Gastrocnemius medialis (tissue), 4 donors: Measurements from ENCODE around the gene LENG1. TPM values are rescaled to one million over a fixed set of nuclear protein-coding genes. Genes with fewer than 3 reads are reported as not detected.

Source experiments
- ATAC-seq, 2 donors: fragments of 150-250 bp; one replicate each; pipeline ENCODE4 v1.9.1; 2016
- DNase-seq, 2 donors: peaks; one replicate each; pipeline ENCODE4 v3.0.0-alpha.2; 2019
- H3K27ac ChIP-seq, 4 donors: fragments of 200-600 bp; sonication (generic); 1 replicate in 1 of 4; 2 replicates in 3 of 4; pipeline ENCODE4 v1.5.1; 2016 to 2018; ENCODE audit warnings: mild to moderate bottlenecking in 2 of 4, moderate library complexity in 1 of 4
- H3K27me3 ChIP-seq, 3 donors: fragments of 200-600 bp; sonication (generic) in 2 of 3; 1 replicate in 1 of 3; 2 replicates in 2 of 3; pipeline versions ENCODE4 v1.5.1 to v1.6.0; 2016 to 2019; ENCODE audit warnings: mild to moderate bottlenecking in 1 of 3, moderate library complexity in 1 of 3
- H3K36me3 ChIP-seq, 2 donors: fragments of 200-600 bp; sonication (generic) in 1 of 2; one replicate each; pipeline ENCODE4 v1.5.1; 2017 to 2018
- H3K4me1 ChIP-seq, 2 donors: fragments of 200-600 bp; sonication (generic) in 1 of 2; one replicate each; pipeline ENCODE4 v1.5.1; 2016 to 2017; ENCODE audit warnings: mild to moderate bottlenecking in 2 of 2
- H3K4me3 ChIP-seq, 4 donors: fragments of 200-600 bp; sonication (generic) in 3 of 4; 1 replicate in 1 of 4; 2 replicates in 3 of 4; pipeline ENCODE4 v1.5.1; 2016 to 2019; ENCODE audit warnings: mild to moderate bottlenecking in 2 of 4
- H3K9me3 ChIP-seq, 3 donors: fragments of 200-600 bp; sonication (generic) in 2 of 3; 1 replicate in 1 of 3; 2 replicates in 2 of 3; pipeline ENCODE4 v1.5.1; 2016 to 2019
- CTCF ChIP-seq, 5 experiments: fragments of 450-650 bp in 3 of 5; fragments of 200-600 bp in 2 of 5; sonication (generic) in 2 of 5; IDR thresholded peaks in 4 of 5; conservative IDR thresholded peaks in 1 of 5; 1 replicate in 4 of 5; 2 replicates in 1 of 5; pipeline ENCODE4 v1.5.1; 2016 to 2019; ENCODE audit warnings: antibody characterized with exemption in 5 of 5, mild to moderate bottlenecking in 3 of 5, moderate library complexity in 3 of 5
- POLR2A ChIP-seq, 2 donors: fragments of 450-650 bp; IDR thresholded peaks; one replicate each; pipeline ENCODE4 v1.6.1; 2017; ENCODE audit warnings: antibody characterized with exemption in 2 of 2, mild to moderate bottlenecking in 2 of 2, moderate library complexity in 2 of 2
- in situ Hi-C, 4 donors: fragments of 200-750 bp; cut with MboI; loops; one replicate each; pipeline versions ENCODE4 v1.15.0 to v1.8.0; 2017; ENCODE audit warnings: low sequenced_read_pairs in 4 of 4
- intact Hi-C: fragments of 100-400 bp; cut with DNase I; formaldehyde crosslinking; loops from one replicate; pipeline ENCODE4 v1.15.1; 2023; ENCODE audit warnings: low total_unique reads
- total RNA-seq, 4 donors: library from RNA; depleted of rRNA; stranded (reverse); fragments of >200 nt; gene quantifications; one replicate each; pipeline versions ENCODE4 v1.1.0 to v1.2.3, GENCODE V29; 2016

The LENG1 gene
- total RNA-seq, 4 donors from 2014 or later, result 6.5 to 14.2 (median 11.9) TPM

DNA sequence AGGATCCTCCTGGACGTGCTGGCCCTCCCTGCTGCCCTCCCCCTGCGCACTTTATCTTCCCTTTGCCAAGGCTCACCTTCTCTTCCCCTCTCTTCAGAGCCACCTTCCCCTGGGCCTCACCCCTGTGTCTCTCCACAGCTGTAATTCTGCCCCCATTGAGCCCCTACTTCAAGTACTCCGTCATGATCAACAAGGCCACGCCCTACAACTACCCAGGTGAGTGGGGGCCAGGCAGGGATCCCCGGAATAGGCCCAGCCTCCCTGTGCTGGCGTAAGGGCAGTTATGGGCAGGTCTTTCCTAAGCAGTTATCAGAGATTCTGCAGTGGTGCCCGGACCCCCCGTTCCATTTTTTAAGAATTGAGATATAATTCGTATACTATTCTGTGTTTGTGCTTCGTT is 53.7 kb downstream of the LENG1 start:
- TF ChIP-seq POLR2A (IDR thresholded peaks at IDR 0.05) (no peak), CTCF (IDR thresholded peaks at IDR 0.05 in 4 of 5, conservative IDR thresholded peaks at IDR 0.05 in 1 of 5) (no peak)
- Histone ChIP-seq H3K36me3 (peaks cover 0 to 47% of the 10 kb centered on the region in 2 donors), H3K27me3 (no peaks in the 10 kb centered on the region), H3K27ac (no peak overlapping the region), H3K4me1 (peaks cover 10% of the 10 kb centered on the region in 2 donors), H3K9me3 (no peaks in the 10 kb centered on the region), H3K4me3 (no peak overlapping the region)
- ATAC-seq, result no peak
- no peak for DNase-seq
- intact Hi-C loops (no loop called here), in situ Hi-C loops (loop anchor here in 1 of 4 donors (25.0 kb wide), 1 partner anchor 1007 kb away; the partner anchor contains the start of gene PPP1R12C)

Other genes with a start within 250 kb of the LENG1 start
- gene CACNG8, start 196.8 kb downstream of the LENG1 start, total RNA-seq, result under 1 TPM; 0.02 to 0.10 (median 0.05) TPM
- gene CACNG6, start 168.1 kb downstream of the LENG1 start, total RNA-seq, result 10 to 100 TPM; 25.2 to 50.3 (median 31.0) TPM
- gene VSTM1, start 95.8 kb downstream of the LENG1 start, total RNA-seq, result not detected
- gene TARM1, start 78.4 kb downstream of the LENG1 start, total RNA-seq, result not detected
- 1 to 10 TPM in 1 of 4 donors, under 1 TPM in 2, not detected in 1; 0.29 to 3.0 (median 0.69) TPM for gene OSCAR, start 58.9 kb downstream of the LENG1 start, total RNA-seq
- gene NDUFA3, start 56.9 kb downstream of the LENG1 start, total RNA-seq, result 10 to 100 TPM; 29.5 to 84.9 (median 60.6) TPM
- gene TFPT, start 44.1 kb downstream of the LENG1 start, total RNA-seq, result 10 to 100 TPM in 3 of 4 donors, 1 to 10 TPM in 1; 7.5 to 18.1 (median 17.5) TPM
- 10 to 100 TPM; 26.6 to 39.4 (median 37.2) TPM for gene PRPF31, start 44.0 kb downstream of the LENG1 start, total RNA-seq
- gene CNOT3, start 22.0 kb downstream of the LENG1 start, total RNA-seq, result 10 to 100 TPM in 2 of 4 donors, 1 to 10 TPM in 2; 5.1 to 14.0 (median 10.2) TPM
- 1 to 10 TPM in 1 of 4 donors, under 1 TPM in 1, not detected in 2; 0.87 to 1.6 TPM for gene TMC4, start 13.4 kb upstream of the LENG1 start, total RNA-seq
- gene MBOAT7, start 29.9 kb upstream of the LENG1 start, total RNA-seq, result 10 to 100 TPM; 11.6 to 36.4 (median 19.3) TPM
- 10 to 100 TPM; 40.9 to 48.9 (median 43.9) TPM for gene TSEN34, start 31.6 kb upstream of the LENG1 start, total RNA-seq
- gene RPS9, start 41.1 kb upstream of the LENG1 start, total RNA-seq, result 1,000 to 10,000 TPM; 1,002 to 1,381 (median 1,253) TPM
- gene LILRB3, start 63.3 kb upstream of the LENG1 start, total RNA-seq, result 1 to 10 TPM in 2 of 4 donors, under 1 TPM in 1, not detected in 1; 0.51 to 7.1 (median 3.6) TPM
- 1 to 10 TPM in 1 of 4 donors, under 1 TPM in 2, not detected in 1; 0.19 to 1.1 (median 0.52) TPM for gene LILRA6, start 83.1 kb upstream of the LENG1 start, total RNA-seq
- 1 to 10 TPM in 3 of 4 donors, under 1 TPM in 1; 0.70 to 5.9 (median 3.3) TPM for gene LILRB5, start 97.6 kb upstream of the LENG1 start, total RNA-seq
- 1 to 10 TPM in 3 of 4 donors, under 1 TPM in 1; 0.61 to 1.3 (median 1.2) TPM for gene LILRB2, start 121.4 kb upstream of the LENG1 start, total RNA-seq
- 1 to 10 TPM in 2 of 4 donors, under 1 TPM in 1, not detected in 1; 0.98 to 2.4 (median 1.1) TPM for gene LILRA5, start 153.4 kb upstream of the LENG1 start, total RNA-seq
- not detected for gene LILRA4, start 179.4 kb upstream of the LENG1 start, total RNA-seq
- gene LAIR1, start 205.2 kb upstream of the LENG1 start, total RNA-seq, result 1 to 10 TPM in 3 of 4 donors, under 1 TPM in 1; 0.12 to 3.5 (median 2.9) TPM